GM21381 (cell line): ENCODE results near the gene EPB41L5.
"Not testable (repeated sequence)": the region's sequence is repeated elsewhere in the genome, so short reads cannot be mapped to it uniquely, and the experiment has no call there.

Experiments used
- ATAC-seq: cut with Tn5 transposase; IDR thresholded peaks from one replicate; pipeline ENCODE4 v1.9.1; 2021; ENCODE audit warnings: mild to moderate bottlenecking, moderate library complexity; ENCODE audit not compliant: unreplicated experiment

The EPB41L5 gene

DNA sequence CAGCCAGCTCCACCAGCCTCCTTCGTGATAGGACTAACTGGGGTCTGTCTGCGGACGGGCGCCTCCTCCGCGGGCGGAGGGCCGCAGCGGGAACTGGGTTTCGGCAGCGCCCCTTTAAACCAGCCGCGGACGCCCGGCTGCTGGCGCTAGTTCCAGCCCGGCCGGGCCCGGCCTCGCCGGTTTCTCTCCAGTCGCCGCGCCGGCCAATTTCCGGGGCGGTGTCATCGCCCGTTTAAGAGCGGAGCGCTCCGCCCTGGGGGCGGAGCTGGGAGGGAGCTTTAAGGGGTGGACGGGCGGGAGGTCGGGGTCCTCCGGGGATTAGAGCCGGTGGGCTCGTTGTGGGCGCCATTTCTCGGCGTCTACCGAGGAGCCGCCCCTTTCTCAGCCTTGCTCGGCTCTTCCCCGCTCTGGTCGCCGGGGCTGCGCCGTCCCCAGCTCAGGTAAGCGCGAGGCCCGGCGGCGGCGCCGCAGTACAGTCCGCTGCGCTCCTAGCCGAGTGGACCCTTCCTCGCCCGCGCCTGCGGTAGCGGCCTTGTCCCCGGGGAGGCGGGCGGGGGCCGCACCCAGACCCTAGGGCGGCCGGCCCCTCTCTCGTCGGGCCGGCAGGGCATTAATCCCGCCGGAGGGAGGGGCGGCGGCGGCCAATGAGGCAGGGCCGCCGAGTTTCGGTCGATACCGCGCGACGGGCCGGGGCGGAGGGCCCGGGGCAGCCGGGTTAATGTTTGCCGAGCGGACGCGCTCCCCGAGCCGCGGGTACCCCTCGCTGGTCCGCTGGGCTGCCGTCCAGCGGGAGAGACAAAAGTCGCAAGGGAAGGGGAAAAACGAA, at the start of gene EPB41L5:
TSS of gene EPB41L5 (plus strand) at position 307 of the 826 bp plus-strand sequence. CDS start 6,008 bp downstream, outside the sequence.
- peak; percentile 94 for ATAC-seq

DNA sequence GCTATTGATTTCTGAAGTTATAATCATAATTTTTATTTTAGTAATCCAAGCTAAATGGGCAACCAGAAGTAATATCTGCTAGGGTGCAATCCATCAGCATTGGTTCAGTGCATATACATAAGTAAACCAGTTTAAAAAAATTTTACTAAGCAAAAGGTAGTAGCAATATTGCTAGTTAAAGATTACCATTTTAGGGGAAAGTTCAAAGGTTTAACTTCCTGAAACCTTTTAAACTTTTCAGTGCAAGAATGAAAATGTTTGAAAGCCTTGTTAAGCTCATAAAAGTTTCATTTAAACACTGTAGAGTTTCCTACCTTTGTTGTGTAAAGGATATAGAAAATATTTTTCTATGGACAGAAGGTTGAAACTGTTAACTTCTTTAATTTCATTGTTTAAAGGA, 31.0 kb upstream of the EPB41L5 start:
- no peak for ATAC-seq

DNA sequence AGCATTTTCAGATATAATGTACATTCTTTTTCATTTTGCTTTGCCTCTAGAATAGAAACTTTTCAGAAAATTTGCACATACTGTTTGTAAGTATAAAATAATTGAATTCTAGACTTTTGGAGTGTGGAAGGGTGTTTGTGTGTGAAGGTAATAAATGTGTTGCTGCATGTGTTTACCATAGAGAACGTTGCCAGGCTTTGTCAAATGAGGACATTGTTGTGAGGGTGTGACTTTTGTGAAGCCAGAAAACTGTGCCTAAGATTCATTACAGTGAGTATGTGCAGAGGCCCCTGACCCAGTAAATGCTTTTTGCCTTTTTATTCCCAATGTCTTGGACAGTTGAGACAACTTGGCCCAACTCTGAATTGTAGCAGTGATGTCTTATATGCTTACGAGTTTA, 30.4 kb upstream of the EPB41L5 start:
- no peak for ATAC-seq

DNA sequence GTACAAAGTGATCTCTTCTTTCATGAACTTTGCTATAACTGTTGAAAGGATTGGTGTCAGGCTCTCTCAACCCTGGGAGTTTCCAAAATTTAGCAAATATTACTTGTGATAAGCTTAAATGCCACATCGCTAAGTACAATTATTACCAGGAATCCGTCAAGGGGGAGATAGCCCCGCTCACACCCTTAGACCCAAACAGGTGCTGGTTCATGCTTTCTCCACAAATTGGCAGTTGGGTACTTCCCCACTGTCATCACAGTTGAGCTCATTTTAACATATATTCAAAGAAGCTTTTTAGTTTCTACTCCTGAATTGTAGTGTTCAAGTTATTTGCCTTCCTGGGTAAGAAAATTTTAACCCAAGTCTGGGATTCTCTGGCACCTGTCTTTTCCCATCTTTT, 29.8 kb upstream of the EPB41L5 start:
- ATAC-seq: no peak

DNA sequence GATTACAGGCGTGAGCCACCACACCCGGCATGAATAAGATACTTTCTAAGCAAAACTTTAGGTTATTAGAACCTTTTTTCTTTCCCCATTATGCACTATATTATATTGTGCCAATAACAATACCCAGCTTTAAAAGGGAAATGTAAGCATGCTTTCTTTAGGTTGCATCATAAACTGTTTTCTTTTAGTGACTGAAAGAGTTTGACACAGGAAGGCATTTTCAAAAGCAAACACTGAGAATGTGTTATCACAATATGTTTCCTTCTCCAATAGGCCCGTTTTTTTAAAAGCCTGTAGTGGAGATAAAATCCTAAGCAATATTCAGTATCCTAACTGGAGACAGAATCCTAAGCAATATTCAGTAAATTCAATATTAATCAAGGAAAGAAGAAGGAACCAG, 16.7 kb upstream of the EPB41L5 start:
- ATAC-seq: no peak

DNA sequence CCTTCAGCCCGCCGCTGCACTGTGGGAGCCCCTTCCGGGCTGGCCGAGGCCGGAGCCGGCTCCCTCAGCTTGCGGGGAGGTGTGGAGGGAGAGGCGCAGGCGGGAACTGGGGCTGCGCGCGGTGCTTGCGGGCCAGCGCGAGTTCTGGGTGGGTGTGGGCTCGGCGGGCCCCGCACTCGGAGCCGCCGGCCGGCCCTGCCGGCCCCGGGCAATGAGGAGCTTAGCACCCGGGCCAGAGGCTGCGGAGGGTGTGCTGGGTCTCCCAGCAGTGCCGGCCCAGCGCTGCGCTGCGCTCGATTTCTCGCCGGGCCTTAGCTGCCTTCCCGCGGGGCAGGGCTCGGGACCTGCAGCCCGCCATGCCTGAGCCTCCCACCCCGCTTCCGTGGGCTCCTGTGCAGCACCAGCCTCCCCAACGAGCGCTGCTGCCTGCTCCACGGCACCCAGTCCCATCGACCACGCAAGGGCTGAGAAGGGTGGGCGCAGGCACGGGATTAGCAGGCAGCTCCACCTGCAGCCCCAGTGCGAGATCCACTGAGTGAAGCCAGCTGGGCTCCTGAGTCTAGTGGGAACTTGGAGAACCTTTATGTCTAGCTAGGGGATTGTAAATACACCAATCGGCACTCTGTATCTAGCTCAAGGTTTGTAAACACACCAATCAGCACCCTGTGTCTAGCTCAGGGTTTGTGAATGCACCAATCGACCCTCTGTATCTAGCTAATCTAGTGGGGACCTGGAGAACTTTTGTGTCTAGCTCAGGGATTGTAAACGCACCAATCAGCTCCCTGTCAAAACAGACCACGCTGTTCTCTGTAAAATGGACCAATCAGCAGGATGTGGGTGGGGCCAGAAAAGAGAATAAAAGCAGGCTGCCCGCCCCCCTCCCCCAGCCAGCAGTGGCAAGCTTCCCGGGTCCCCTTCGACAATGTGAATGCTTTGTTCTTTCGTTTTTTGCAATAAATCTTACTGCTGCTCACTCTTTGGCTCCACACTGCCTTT, 15.7 kb upstream of the EPB41L5 start:
- not testable (repeated sequence) for ATAC-seq

DNA sequence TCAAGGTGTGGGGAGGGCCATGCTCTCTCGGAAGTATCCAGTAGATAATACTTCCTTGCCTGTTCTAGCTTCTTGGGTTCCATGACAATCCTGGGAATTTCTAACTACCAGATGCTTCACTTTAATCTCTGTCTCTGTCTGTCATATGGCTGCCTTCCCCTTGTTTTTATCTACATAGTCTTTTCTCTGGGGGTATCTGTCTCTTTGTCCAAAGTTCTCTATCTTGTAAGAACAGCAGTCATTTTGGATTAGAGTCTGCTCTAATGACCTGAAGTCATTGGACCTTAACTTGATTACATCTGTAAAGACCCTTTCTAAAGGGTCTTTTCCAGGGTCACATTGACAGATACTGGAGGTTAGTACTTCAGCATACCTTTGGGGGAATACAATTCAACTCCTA, 11.4 kb upstream of the EPB41L5 start:
- ATAC-seq: no peak

DNA sequence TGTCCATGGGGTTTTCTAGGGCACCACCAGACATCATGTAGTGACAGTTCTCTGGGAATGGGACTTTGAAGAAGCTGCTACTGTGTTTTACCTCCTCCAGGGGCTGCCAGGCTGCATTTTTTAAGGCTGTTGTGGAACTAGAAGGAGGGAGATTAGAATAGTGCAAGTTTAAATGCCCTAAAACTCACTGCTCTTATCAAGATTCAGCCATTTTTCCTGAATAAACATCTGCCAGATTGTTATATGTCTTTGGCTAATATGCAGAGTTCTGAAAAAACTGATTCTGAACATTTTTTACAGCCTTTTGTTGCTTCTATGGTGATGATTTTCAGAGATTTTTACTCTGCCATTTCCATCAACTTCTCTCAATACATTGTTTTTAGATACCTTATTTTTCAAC, 8.6 kb upstream of the EPB41L5 start:
- ATAC-seq: no peak

DNA sequence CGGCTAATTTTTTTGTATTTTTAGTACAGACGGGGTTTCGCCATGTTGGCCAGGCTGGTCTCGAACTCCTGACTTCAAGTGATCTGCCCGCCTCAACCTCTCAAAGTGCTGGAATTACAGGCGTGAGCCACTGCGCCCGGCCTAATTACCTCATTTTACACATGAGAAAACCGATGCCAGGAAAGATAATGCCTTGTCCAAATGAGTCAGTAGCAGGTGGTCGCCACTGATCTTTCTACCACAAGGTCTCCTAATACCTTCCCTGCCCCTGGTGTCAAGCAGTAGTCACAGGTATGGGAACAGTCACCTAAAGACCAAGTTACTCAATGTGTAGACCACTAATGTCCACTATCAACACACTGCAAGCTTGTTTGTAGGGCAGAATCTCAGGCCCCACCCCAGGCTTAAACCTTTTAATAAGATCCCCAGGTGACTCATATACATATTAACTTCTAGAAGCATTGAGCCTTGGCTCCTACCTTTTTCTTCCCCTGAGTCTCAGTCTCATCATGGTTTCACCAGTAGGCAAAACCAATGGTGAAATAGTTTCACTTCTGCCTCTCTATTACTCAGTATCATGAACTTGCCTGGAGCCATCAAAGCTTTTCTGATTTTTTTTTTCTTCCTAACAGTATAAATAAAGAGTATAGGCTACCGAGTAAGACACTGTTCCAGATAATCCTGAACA, 6.9 kb upstream of the EPB41L5 start:
- ATAC-seq: peak; percentile 93

DNA sequence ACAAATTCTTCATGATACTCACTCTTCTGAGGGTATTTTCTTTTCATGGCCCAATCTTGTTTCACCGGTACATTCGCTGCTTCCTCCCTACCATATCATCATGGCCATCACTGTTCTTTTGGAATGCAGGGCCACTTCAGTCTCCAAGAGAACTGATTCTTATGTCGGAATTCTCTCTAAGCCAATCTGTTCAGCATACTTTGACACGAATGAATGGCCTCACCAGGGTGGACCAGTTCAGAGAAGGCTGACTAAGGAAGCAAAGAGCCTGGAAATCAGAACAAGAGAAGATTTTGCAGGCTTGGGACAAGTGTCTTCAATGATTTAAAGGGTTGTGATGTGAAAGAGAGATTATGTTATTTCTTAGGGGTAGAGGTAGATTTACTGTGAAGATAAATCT, 5.0 kb upstream of the EPB41L5 start:
- ATAC-seq: no peak

DNA sequence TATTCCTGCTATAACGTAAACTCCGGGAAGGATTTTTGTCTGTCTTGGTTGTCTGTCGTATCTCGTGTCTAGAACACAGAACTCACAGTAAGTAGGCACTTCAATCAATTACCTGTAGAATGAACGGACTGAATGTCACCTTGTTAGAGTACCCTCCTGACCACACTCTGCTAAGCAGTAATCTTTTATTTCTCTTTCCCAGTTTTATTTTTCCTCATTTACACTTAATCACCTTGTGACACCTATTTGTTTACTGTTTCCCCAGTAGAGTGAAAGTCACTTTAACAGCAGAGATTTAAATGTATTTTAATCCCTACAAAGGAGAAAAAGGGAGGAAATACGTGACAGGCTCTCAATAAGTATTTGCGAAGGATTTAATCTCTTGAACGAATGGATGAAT, 514 bp upstream of the EPB41L5 start:
- no peak for ATAC-seq

DNA sequence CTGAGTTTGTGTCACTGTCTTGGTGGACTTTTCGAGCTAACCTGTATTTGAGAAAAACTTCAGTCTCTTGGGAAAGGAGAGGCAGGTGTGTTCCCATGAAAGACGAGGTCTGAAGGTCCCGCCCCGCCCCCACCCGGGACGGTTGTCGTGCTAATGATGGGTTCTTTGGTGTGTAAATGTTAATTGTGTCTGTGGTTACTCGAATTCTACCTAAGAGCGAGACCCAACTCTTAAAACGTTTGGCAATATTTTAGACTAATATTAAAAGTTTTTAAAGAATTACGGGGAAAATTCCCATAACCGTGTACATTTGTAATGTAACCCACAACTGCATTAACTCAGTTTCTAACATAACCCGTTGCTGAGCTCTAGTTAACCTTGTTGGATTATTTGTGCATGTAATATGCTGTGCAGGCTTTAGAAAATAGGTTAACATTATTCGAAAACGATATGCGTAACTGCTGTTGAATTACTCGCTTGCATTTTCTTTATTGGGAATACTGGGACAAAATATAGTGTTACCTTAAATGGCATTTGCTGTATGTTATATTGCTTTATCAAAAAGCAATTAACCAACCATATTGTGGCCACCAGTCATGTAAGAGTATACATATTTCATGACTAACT, 833 bp downstream of the EPB41L5 start:
- no peak for ATAC-seq

DNA sequence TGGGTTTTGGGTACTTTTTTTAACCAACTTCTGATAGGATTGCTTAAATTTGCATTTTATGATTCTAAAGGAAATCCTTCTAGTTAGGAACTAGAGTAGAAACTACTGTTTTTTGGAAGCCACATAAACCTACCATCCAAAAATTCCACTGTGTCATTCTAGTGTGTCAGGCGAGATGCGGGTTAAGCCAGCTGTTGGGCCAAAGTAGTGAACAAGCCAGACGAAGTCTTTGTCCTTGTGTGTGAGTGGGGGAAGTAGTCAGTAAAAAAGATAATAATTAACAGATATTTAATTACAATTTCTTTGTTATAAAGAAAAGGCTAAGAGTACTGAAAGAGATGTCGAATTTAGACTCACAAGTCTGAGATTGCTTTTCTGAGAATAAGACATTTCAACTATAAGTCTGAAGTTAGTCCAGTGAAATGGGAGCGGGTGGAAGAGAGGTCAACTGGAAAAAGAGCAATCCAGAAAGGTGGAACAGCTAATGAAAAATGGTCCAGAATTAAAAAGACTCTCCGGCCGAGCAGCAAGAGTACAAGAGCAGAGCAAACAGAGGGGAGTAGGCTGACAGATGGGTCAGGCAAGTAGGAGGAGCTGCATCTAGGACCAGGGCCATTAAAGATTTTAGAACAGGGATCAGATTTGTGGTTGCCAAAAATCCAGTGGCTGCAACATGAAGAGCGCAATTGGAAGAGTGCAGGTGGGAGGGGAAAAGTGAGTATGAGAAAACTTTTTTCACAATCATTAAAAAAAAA, 1.5 kb downstream of the EPB41L5 start:
- ATAC-seq: no peak

DNA sequence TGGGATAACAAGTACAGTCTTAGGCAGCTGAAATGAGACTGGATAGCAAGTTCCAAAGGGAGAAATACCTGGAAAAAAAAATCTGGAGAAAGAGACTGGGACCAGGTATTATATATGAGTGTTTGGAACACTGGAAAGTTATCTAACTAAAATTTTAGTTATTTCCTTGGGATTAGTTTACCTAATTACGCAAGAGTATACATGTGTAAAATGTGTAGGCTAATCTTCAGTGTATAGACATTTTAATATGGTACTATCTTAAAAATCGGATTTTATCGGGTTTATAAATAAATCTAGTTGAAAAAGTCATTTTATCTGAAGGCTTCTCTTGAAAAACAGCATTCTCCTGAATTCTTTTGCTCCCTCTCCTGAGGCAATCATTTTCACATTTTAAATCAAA, 3.9 kb downstream of the EPB41L5 start:
- no peak for ATAC-seq

DNA sequence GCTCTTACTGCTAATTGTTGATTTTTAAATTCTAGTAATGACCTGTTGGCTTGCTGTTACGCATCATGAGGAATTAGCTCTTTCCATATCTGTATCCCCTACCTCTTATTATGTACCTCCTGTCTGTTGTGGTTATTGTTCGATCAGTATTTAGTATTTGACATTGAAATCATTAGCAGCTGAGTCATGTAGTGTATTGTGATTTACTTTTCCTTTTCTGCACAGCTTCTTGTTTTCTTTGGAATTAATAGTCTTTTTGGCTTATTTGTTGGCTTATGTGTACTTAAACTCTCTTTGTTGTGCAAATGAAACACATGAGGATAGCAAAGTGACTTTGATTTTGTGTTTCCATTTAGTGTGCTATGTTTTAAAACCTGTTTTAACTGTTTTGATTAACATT, 4.3 kb downstream of the EPB41L5 start:
- ATAC-seq: no peak

DNA sequence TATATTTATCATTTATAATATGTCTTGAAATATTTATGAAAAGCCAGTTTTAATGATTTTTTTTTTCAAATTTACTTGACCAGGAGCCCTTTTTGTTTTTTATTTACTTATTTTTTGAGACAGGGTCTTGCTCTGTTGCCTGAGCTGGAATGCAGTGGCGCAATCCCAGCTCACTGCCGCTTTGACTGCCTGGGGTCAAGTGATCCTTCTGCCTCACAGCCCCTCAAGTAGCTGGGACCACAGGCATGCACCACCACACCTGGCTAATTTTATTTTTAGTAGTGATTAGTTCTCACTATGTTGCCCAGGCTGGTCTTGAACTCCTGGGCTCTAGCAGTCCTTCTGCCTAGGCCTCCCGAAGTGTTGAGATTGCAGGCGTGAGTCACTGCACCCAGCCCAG, 5.7 kb downstream of the EPB41L5 start:
- ATAC-seq: no peak

DNA sequence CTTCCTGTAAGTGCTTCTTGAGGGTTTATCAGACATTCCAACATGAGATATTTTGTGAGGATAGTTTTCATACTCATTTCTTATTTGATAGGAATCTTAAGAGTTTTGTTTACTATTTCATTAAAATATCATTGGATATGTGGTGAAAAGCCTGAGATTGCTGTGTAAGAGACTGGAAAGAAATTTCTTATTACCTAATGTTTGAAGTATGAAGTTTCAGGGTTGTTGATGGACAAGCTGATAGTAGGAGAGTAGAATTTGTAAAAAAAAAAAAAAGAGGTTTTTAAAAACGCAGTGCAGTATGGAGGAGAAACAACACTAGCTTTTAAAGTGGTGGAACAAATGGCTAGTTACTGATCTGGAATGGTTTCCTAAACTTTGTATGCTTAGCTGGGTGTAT, 7.7 kb downstream of the EPB41L5 start:
- no peak for ATAC-seq

DNA sequence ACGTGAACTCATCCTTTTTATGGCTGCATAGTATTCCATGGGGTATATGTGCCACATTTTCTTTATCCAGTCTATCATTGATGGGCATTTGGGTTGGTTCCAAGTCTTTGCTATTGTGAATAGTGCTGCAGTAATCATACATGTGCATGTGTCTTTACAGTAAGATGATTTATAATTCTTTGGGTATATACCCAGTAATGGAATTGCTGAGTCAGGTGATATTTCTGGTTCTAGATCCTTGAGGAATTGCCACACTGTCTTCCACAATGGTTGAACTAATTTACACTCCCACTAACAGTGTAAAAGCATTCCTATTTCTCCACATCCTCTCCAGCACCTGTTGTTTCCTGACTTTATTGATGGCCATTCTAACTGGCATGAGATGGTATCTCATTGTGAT, 9.6 kb downstream of the EPB41L5 start:
- not testable (repeated sequence) for ATAC-seq

DNA sequence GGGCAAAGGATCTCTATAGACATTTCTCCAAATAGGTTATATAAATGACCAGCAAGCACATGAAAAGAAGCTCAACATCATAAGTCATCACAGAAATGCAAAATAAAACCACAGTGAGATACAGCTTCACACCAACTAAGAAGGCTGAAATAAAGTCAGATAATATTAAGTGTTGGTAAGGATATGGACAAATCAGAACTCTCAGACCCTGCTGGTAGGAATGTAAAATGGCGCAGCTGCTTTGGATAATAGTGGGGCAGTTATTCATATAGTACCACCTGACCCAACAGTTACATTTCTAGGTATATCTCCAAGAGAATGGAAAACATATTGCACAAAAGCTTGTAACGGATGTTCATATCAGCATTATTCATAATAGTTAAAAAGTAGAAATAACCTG, 14.0 kb downstream of the EPB41L5 start:
- no peak for ATAC-seq

DNA sequence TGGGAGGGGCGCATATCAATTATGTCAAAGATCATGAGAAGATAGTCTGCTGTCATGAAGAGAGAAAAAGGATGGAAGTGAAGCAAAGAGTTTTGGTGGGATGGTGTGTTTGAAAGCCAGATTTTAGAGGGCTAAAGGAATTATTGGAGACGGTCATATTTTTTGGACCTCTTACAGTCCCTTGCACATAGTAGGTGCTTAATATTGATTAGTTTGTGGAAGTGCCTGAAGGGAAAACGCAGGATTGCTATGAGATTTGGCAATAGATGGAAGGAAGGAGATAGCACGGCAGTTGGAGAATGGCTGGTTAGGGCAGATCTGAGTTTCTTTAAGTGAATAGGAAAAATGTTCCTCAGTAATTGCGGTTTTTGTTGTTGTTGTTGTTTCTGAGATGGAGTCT, 15.9 kb downstream of the EPB41L5 start:
- no peak for ATAC-seq
